Measurements from ENCODE around the gene SRGAP3. TPM values are rescaled to one million over a fixed set of nuclear protein-coding genes. Genes with fewer than 3 reads are reported as not detected.

SRGAP3 gene
- polyA plus RNA-seq, 3 donors: 0.27 to 1.3 (median 0.87) TPM

DNA sequence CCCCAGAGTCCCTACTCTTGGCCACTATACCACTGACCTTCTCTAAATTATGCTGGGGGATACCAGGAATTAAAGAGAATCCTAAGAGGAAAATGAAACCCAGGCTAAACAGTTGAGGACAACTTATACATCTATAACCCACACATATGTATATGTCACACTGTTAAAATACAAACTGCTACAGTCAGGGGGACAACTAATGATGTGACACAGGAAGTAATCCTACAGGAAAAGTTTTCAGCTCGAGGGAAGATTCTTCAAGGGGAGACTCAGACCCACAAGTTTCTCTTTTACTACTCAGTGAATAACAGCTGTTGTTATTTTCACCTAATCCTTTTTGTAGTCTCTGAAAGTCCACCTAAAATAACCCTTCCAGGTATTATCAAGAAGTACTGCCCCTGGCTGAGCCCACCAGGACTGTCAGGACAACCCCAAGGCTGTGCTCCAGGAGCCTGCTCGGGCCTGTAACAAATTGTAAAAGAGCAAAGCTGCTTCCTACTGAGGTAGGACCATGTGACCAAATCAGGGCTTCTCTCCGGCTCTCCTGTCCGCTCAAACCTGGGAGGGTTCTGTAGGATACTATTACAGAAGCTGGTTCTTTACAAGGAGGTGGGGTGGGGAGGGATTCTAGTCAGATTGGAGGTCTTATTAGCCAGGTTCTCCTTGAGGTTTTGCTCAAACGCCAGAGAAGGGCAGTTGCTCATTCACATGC lies 91.6 kb downstream of the SRGAP3 start:
- TF ChIP-seq CTCF (IDR thresholded peaks at IDR 0.05): no peak
- no peak for DNase-seq
- Histone ChIP-seq H3K79me2 (ENCODE audit: insufficient read depth, low read length) (no peaks in the 10 kb centered on the region), H3K27ac (ENCODE audit: low read depth in 1 of 2, low read length in 2 of 2) (no peak overlapping the region), H3K36me3 (replicated peaks in 1 of 2; ENCODE audit: control insufficient read depth in 1 of 2, insufficient read depth in 2 of 2, low read length in 2 of 2) (no peaks in the 10 kb centered on the region), H3K27me3 (ENCODE audit: control insufficient read depth in 2 of 2, insufficient read depth in 2 of 2, low read length in 2 of 2) (no peaks in the 10 kb centered on the region), H2AFZ (ENCODE audit: insufficient read depth, low read depth, low read length, poor library complexity, severe bottlenecking) (no peak overlapping the region), H3K4me2 (replicated peaks; ENCODE audit: extremely low read depth, low read length, poor library complexity, severe bottlenecking) (no peak overlapping the region), H3K4me3 (replicated peaks in 1 of 3; ENCODE audit: low read depth in 2 of 3, low read length in 3 of 3) (no peak overlapping the region), H3K9ac (ENCODE audit: insufficient read depth, low read length, poor library complexity, severe bottlenecking) (no peak overlapping the region), H4K20me1 (ENCODE audit: insufficient read depth, low read length) (no peaks in the 10 kb centered on the region), H3K4me1 (ENCODE audit: control insufficient read depth in 1 of 2, insufficient read depth in 2 of 2, low read length in 2 of 2) (no peaks in the 10 kb centered on the region), H3K9me3 (replicated peaks in 1 of 2; ENCODE audit: control insufficient read depth in 1 of 2, insufficient read depth in 1 of 2, low read length in 2 of 2) (peaks cover 0 to 1% of the 10 kb centered on the region in 2 donors)
- Mint-ChIP-seq H3K36me3 (no peaks in the 10 kb centered on the region), H3K4me3 (no peak overlapping the region), H3K4me1 (no peaks in the 10 kb centered on the region), H3K27ac (no peak overlapping the region), H3K9me3 (peaks cover 0 to 2% (median 0%) of the 10 kb centered on the region in 7 donors), H3K27me3 (ENCODE audit: low read depth in 3 of 3) (no peaks in the 10 kb centered on the region)
- intact Hi-C loops (cut with micrococcal nuclease): no loop called here
- 95% methylated on average over 5 of the region's 5 CpGs for WGBS (ENCODE audit: insufficient coverage)

GRCh38 chr3:9156604-9157003 lies 92.8 kb downstream of the SRGAP3 start:
- no peak for TF ChIP-seq CTCF (IDR thresholded peaks at IDR 0.05)

More at GRCh38 chr3:9156604-9157003, 92.8 kb downstream of the SRGAP3 start:
- Histone ChIP-seq H2AFZ (ENCODE audit: insufficient read depth, low read depth, low read length, poor library complexity, severe bottlenecking) (no peak overlapping the region), H3K27me3 (ENCODE audit: control insufficient read depth in 2 of 2, insufficient read depth in 2 of 2, low read length in 2 of 2) (no peaks in the 10 kb centered on the region), H3K79me2 (ENCODE audit: insufficient read depth, low read length) (no peaks in the 10 kb centered on the region), H4K20me1 (ENCODE audit: insufficient read depth, low read length) (no peaks in the 10 kb centered on the region), H3K9me3 (replicated peaks in 1 of 2; ENCODE audit: control insufficient read depth in 1 of 2, insufficient read depth in 1 of 2, low read length in 2 of 2) (peaks cover under 1 to 14% of the 10 kb centered on the region in 2 donors), H3K4me1 (ENCODE audit: control insufficient read depth in 1 of 2, insufficient read depth in 2 of 2, low read length in 2 of 2) (no peaks in the 10 kb centered on the region), H3K4me2 (replicated peaks; ENCODE audit: extremely low read depth, low read length, poor library complexity, severe bottlenecking) (no peak overlapping the region), H3K27ac (ENCODE audit: low read depth in 1 of 2, low read length in 2 of 2) (no peak overlapping the region), H3K4me3 (replicated peaks in 1 of 3; ENCODE audit: low read depth in 2 of 3, low read length in 3 of 3) (no peak overlapping the region), H3K9ac (ENCODE audit: insufficient read depth, low read length, poor library complexity, severe bottlenecking) (no peak overlapping the region), H3K36me3 (replicated peaks in 1 of 2; ENCODE audit: control insufficient read depth in 1 of 2, insufficient read depth in 2 of 2, low read length in 2 of 2) (no peaks in the 10 kb centered on the region)
- H3K4me1 Mint-ChIP-seq: no peaks in the 10 kb centered on the region
- peaks cover 0 to 2% of the 10 kb centered on the region in 2 donors for H3K36me3 Mint-ChIP-seq
- peaks cover 3 to 13% (median 8%) of the 10 kb centered on the region in 7 donors for H3K9me3 Mint-ChIP-seq
- intact Hi-C loops (cut with micrococcal nuclease): no loop called here
- WGBS (ENCODE audit: insufficient coverage): 83% methylated on average over 1 of the region's 1 CpG
- DNase-seq: no peak
- no peaks in the 10 kb centered on the region for H3K27me3 Mint-ChIP-seq (ENCODE audit: low read depth in 3 of 3)
- H3K27ac Mint-ChIP-seq: no peak overlapping the region
- no peak overlapping the region for H3K4me3 Mint-ChIP-seq

All from CD14-positive monocyte (primary cell).